Activated CD8-positive, alpha-beta memory T cell treated with anti-CD3 and anti-CD28 coated beads for 1 hour (primary cell): ENCODE data around the gene PILRB.
"Not testable (repeated sequence)": the region's sequence is repeated elsewhere in the genome, so short reads cannot be mapped to it uniquely, and the experiment has no call there.

Experiments
- DNase-seq, 2 donors: peaks; one replicate each; pipeline ENCODE4 v3.0.0-alpha.2; 2020; ENCODE audit warnings: low read depth in 1 of 2; ENCODE audit errors: extremely low read depth in 1 of 2

PILRB gene

GRCh38 chr7:100353685-100354330, 4.1 kb upstream of the PILRB start:
- no peak for DNase-seq

- DNase-seq: no peak
Measured at GRCh38 chr7:100356416-100357068, 1.4 kb upstream of the PILRB start.

- DNase-seq: no peak
Measured at GRCh38 chr7:100357131-100357561, 771 bp upstream of the PILRB start.

- no peak for DNase-seq
Measured at GRCh38 chr7:100358857-100359212, 918 bp downstream of the PILRB start.

DNA sequence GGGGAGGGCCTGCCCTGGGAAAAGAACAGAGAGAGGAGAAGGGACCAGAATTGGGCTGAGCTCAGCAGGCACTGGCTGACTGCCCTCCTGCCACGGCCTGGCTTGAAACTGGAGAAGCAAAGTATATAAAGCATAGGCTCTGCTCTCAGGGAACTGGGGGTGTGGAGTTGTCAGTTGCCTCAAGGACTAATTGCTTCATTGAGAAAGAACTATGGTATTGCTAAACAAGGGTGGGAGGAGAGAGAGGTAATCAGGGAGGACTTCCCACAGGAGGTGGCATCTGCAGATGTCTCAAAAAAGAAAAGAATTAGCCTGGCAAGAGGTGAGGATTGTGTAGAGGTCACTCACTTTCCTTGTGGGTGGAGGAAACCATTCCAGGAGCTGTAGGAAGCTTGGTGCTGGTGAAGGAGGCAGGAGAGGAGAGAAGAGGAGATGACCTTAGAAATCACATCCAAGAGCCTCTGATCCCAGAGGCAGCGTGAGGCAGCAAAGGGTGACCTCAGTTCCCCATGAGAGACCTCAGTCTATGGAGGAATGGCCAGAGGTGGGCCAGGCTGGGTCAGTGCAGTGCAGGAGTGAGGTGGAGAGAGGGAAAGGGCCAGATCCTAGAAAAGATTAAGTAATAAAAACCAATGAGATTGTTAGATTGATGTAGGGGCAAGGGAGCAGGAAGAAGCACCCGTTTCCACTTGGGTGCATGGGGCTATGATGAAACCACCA, 2.4 kb downstream of the PILRB start:
- DNase-seq: no peak

- no peak for DNase-seq
Measured at GRCh38 chr7:100363098-100363497, 5.2 kb downstream of the PILRB start.

- not testable (repeated sequence) for DNase-seq
Measured at GRCh38 chr7:100363797-100364196, 5.9 kb downstream of the PILRB start.

DNA sequence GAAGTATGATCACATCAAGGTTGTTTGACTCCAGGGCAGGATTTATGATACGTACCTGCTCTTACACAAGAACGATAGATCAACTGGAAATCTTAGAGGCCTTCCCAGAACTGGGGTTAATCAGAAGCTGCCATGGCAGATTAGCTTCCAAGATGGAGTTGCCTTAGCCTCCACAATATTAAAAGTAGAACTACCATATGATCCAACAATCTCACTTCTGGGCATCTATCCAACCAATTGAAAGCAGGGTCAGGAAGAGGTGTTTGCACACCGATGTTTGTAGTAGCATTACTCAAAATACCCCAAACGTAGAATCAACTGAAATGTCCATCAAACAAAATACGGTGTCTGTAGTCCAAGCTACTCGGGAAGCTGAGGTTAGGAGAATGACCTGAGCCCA, 6.6 kb downstream of the PILRB start:
- DNase-seq: no peak

DNA sequence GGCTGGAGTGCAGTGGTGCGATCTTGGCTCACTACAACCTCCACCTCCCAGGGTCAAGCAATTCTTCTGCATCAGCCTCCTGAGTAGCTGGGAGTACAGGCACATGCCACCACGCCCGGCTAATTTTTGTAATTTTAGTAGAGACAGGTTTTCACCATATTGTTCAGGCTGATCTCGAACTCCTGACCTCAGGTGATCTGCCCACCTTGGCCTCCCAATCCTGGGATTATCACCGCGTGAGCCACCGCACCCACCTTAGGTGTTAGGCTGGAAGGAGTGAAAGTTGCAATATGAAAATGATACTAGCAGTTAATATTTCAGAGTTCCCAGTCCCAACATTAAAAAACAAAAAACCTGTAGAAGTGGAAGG, 8.1 kb downstream of the PILRB start:
- not testable (repeated sequence) for DNase-seq

DNA sequence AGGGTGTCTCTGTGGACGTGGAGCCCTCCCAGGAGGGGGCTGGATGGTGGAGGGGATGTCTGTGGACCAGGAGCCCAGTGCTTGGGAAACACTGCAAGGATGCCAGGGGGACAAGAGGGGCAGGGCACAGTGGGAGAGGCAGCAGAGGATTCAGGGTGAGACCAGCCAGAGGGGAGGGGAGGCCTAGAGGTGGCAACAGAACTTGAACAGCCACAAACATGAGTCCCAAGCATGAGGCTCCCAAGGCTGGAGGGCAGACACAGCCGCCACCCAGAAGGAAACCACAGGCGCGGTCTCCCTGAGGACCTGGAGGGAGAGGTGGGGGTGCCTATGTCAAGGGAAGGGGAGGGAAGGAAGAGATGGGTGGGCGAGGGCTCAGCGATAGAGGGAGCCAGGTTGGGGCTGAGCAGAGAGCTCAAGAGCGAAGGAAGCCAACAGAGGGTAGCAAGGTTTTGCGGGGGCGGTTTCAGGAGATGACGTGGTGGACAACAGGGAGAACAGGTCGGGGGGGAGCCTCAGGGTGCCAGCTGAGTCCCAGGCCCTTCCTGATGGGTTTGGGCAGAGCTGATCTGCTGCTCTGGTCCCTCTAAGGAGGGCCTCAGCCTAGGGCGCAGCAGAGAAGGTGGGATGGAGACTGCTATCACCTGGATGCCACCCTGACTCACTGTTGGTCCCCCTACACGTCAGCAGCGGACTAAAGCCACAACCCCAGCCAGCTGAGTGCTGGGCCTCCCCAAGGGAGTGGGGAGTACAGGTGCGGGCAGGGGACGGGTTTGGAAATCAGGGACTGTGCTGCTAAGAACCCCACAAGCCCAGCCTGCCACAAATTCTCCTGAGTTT, 8.7 kb downstream of the PILRB start:
- no peak for DNase-seq

GRCh38 chr7:100367251-100367620, 9.3 kb downstream of the PILRB start:
- no peak for DNase-seq

DNA sequence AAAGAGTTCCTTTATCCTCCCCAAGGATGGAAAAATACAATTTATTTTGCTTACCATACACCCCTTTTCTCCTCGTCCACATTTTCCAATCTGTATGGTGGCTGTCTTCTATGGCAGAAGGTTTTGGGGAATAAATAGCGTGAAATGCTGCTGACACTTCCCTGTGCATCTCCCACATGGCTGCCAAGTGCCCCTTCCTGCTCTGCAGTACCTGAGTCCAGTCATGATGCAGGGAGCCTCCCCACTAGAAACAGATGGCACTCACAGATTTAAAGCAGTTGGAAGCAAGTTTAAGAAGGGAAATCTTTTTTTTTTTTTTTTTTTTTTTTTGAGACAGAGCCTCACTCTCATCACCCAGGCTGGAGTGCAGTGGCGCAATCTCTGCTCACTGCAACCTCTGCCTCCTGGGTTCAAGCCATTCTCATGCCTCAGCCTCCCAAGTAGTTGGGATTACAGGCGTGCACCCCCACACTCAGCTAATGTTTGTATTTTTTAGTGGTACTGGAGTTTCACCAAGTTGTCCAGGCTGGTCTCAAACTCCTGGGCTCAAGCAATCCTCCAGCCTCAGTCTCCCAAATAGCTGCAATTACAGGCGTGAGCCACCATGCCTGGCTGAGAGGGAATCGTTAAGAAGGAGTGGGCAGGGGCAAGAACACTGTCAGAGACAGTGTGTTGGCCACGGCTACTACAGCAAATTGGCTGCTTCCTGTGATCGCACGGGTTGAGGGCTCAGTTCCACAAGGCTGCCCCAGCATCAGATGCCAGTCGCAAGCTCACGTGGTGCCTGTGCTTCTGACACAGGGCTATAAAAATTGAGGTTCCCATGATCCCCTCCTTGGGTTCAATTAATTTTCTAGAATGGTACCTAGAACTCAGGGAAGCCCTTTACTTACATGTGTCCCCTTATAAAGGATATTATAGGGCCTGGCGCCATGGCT, 10.0 kb downstream of the PILRB start:
- no peak for DNase-seq

DNA sequence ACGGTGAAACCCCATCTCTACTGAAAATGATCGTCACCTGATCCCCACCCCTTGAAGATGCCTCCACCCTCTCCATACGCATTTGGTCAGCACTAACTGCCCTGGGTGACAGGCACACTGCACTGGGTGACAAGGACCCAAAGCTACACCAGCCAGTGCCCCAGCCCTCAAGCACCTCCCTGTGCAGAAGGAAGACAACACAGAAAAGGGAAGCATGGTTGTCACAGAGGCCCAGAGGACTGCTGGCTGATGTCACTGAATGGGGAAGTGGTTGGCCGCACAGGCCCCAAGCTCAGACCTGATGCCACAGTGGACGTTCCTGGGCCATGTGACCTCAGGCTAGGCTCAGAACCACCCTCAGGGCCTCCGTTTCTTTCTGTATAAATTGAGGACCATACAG, 11.2 kb downstream of the PILRB start:
- no peak for DNase-seq

DNA sequence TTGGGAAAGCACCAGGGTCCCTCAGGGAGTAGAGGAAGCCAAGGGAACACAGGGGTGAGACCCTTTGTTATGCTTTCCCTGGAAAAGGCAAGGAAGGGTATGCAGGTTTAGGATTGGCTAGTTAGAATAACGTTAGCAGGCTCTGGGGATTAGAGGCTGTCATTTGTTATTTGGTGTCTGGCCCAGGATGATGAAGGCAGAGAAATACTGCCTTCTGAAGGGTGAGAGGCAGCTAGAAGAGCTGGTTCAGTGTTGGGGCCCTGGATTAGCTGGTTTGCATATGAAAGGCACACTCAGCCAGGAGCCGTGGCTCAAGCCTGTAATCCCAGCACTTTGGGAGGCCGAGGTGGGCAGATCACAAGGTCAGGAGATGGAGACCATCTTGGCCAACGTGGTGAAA, 12.4 kb downstream of the PILRB start:
- DNase-seq: no peak

GRCh38 chr7:100370746-100371145, 12.8 kb downstream of the PILRB start:
- no peak for DNase-seq

DNA sequence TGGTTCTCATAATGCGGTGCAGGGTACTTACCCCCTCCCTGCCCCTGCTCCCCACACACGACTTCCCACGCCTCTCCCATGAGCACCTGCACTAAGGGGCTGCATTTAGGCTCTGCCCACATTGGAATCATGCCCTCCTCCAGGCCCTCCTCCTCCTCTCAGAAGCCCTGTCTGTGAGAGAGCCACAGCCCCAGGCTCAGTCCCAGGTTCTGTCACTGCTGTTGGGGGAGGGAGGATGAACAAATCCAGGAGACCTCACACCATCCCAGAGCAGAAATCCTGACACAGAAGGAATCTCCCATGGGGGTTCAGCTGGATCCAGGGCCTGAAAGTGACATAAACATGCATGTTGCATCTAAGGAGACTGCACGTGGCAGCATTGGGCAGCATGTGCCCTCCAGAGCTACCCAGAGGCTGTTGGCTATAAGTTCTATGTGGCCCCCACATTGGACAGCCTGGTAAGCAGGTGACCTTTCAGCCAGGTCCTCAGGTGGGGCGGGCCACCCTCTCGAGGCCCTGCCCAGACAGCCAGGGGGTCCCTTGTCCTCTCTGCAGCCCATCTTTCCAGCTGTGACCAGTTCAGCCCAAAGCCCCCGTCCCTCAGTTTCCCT, 13.7 kb downstream of the PILRB start:
- DNase-seq: no peak

- no peak for DNase-seq
Measured at GRCh38 chr7:100372256-100372655, 14.3 kb downstream of the PILRB start.

- no peak for DNase-seq
Measured at GRCh38 chr7:100372694-100373093, 14.8 kb downstream of the PILRB start.

- no peak for DNase-seq
Measured at GRCh38 chr7:100373261-100373831, 15.4 kb downstream of the PILRB start, which contains the start of gene PILRA. Gene PILRA (plus strand): TSS chr7:100373487. CDS start chr7:100373657, 170 bp downstream.
